Measurements from ENCODE around the gene TSC2. TPM values are rescaled to one million over a fixed set of nuclear protein-coding genes. Genes with fewer than 3 reads are reported as not detected.

The TSC2 gene
- 274 and 710 TPM in 2 replicates for total RNA-seq (2011; cell fraction: chromatin; rRNA removed; ENCODE audit: low replicate concordance)
- total RNA-seq (2011; cell fraction: nucleolus; rRNA removed) = 311 and 338 TPM in 2 replicates
- 244 and 254 TPM in 2 replicates for total RNA-seq (2011; cell fraction: nucleoplasm; rRNA removed)
- total RNA-seq (2014; rRNA removed) = 20.3 and 28.1 TPM in 2 replicates
- total RNA-seq (2014; rRNA removed; fragmentation: Illumina TruSeq; extraction: Trizol) = 15.0 and 20.1 TPM in 2 replicates
- total RNA-seq (2015; rRNA removed; fragmentation: Illumina TruSeq; extraction: Trizol) = 16.6 and 19.6 TPM in 2 replicates
- 65.8 and 68.1 TPM in 2 replicates for total RNA-seq (2021)
- polyA plus RNA-seq (2011; rRNA removed) = 15.5 and 35.5 TPM in 2 replicates
- 21.9 and 33.6 TPM in 2 replicates for polyA plus RNA-seq (2011; cell fraction: cytosol; rRNA removed)
- 157 and 220 TPM in 2 replicates for polyA plus RNA-seq (2011; cell fraction: nucleus; rRNA removed)
- polyA plus RNA-seq (2012) = 46.9 and 75.1 TPM in 2 replicates
- polyA plus RNA-seq (2014; fragmentation: Illumina TruSeq; extraction: Trizol) = 27.8 and 35.8 TPM in 2 replicates
- polyA plus RNA-seq (2014; fragmentation: Nextera tagmentation; extraction: Ambion mirVana) = 1 to 10 TPM; 1.3 to 2.3 TPM
- polyA plus RNA-seq (2014; rRNA removed) = 32.0 and 35.2 TPM in 2 replicates
- 41.8 and 43.8 TPM in 2 replicates for polyA minus RNA-seq (2011; rRNA and poly(A)+ RNA removed)
- 49.2 and 80.8 TPM in 2 replicates for polyA minus RNA-seq (2011; cell fraction: cytosol; rRNA and poly(A)+ RNA removed)
- 48.9 and 58.8 TPM in 2 replicates for polyA minus RNA-seq (2011; cell fraction: nucleus; rRNA and poly(A)+ RNA removed)
- percentile 51 among the genes with signal in this experiment for Bru-seq, nascent RNA
- BruChase-seq, experiment 1, labeled RNA remaining after a 2-hour chase = percentile 49 among the genes with signal in this experiment
- BruChase-seq, experiment 2, labeled RNA remaining after a 6-hour chase = percentile 59 among the genes with signal in this experiment
- long read RNA-seq, experiment 1, full-length matches to known transcripts = 10 of 79 reads
- long read RNA-seq, experiment 1, partial matches to known transcripts = 57 of 79 reads
- long read RNA-seq, experiment 1, other reads (novel, unspliced or antisense) = 12 of 79 reads
- long read RNA-seq, experiment 2, full-length matches to known transcripts = 3 of 24 reads
- long read RNA-seq, experiment 2, partial matches to known transcripts = 14 of 24 reads
- long read RNA-seq, experiment 2, other reads (novel, unspliced or antisense) = 7 of 24 reads
- long read RNA-seq, experiment 3, full-length matches to known transcripts = 1 of 5 reads
- long read RNA-seq, experiment 3, partial matches to known transcripts = 4 of 5 reads
- long read RNA-seq, experiment 3, other reads (novel, unspliced or antisense) = 0 of 5 reads

GRCh38 chr16:2047330-2048115, at the start of gene TSC2, which contains the start of gene NTHL1:
TSS of gene TSC2 (plus strand) at chr16:2047985. CDS start at chr16:2048616, 631 bp downstream.
TSS of gene NTHL1 (minus strand) at chr16:2047834. CDS start at chr16:2047823, 11 bp downstream.
- intact Hi-C loops (cut with micrococcal nuclease) (no loop called here), in situ Hi-C loops (cut with MboI) (no loop called here)
- ChIA-PET POLR2A (interaction anchor here (0.6 to 3.2 kb wide), 9 partner anchors 9 to 467 kb away, joined by 3 to 24 read pairs (median 6); partner anchors contain the start of genes RPS2 and TRAF7), CTCF (ENCODE audit: low intra/inter-chr PET ratio) (interaction anchor here (1.4 kb wide), 1 partner anchor 25 kb away, joined by 5 read pairs; no protein-coding TSS in a partner anchor)
- Histone ChIP-seq H2AFZ (ENCODE audit: low read depth, low read length) (peak within 1 kb of the TSS; percentile 95), H3K36me3 (ENCODE audit: control insufficient read depth, insufficient read depth, low read length) (peaks cover 43% of the 10 kb centered on the region; the same call in 1 of the 3 replicates), H3K9me1 (ENCODE audit: control insufficient read depth, insufficient read depth, low read length) (no peaks in the 10 kb centered on the region), H3K9me3 (replicated peaks; ENCODE audit: control insufficient read depth, insufficient read depth, low read depth, low read length) (no peaks in the 10 kb centered on the region), H3K4me1 (replicated peaks in 1 of 2; ENCODE audit: control insufficient read depth in 2 of 2, insufficient read depth in 2 of 2, low read length in 2 of 2) (peaks cover 11 to 54% of the 10 kb centered on the region in 2 experiments; a peak in 4 of 5 replicates), H4K20me1 (replicated peaks; ENCODE audit: control insufficient read depth, insufficient read depth, low read length) (no peaks in the 10 kb centered on the region), H3K79me2 (ENCODE audit: control insufficient read depth, insufficient read depth, low read length) (peaks cover 20% of the 10 kb centered on the region), H3K4me2 (ENCODE audit: insufficient read depth, low read length) (peak within 1 kb of the TSS; percentile 91), H3K27me3 (ENCODE audit: control insufficient read depth in 2 of 2, insufficient read depth in 2 of 2, low read length in 2 of 2) (no peaks in the 10 kb centered on the region), H3K9ac (ENCODE audit: insufficient read depth in 1 of 2, low read depth in 2 of 2, low read length in 2 of 2) (peak within 1 kb of the TSS; percentile 72 to 90), H3K27ac (ENCODE audit: extremely low read depth, low read depth, low read length) (peak within 1 kb of the TSS; percentile 43; the same call in 1 of the 3 replicates), H3K4me3 (peak within 1 kb of the TSS; percentile 99)
- peak; percentile 93 for FAIRE-seq
- under 1% methylated on average over 57 of the region's 81 CpGs for whole genome bisulfite sequencing (ENCODE audit: insufficient coverage, low coverage, missing lambda C conversion rate)
- peak; percentile 97 for ATAC-seq
- peak; percentile 92 to 99 (median 92) for DNase-seq (ENCODE audit: extremely low read depth in 1 of 4, low spot score in 3 of 4)
- TSS peak; percentile 86 for BruUV-seq (replicated peaks)
- TF ChIP-seq ZNF431 (CRISPR knock-in tag; IDR thresholded peaks at IDR 0.05) (no peak), FOXK1 (CRISPR knock-in tag; IDR thresholded peaks at IDR 0.05; ENCODE audit: borderline replicate concordance) (no peak), RB1 (IDR thresholded peaks at IDR 0.05; ENCODE audit: low read depth) (peak; percentile 79), TAF15 (IDR thresholded peaks at IDR 0.05; ENCODE audit: low read depth, low read length) (no peak), MTA2 (IDR thresholded peaks at IDR 0.05; ENCODE audit: low read depth) (no peak), TGIF2 (CRISPR knock-in tag; IDR thresholded peaks at IDR 0.05) (peak; percentile 80; the same call in 1 of the 2 replicates), ZFX (CRISPR knock-in tag; IDR thresholded peaks at IDR 0.05) (peak; percentile 83), CCNT2 (IDR thresholded peaks at IDR 0.05; ENCODE audit: borderline replicate concordance, extremely low read depth, insufficient read length, low read depth, low read length) (peak; percentile 61)
- TF ChIP-seq, protein P1, sequence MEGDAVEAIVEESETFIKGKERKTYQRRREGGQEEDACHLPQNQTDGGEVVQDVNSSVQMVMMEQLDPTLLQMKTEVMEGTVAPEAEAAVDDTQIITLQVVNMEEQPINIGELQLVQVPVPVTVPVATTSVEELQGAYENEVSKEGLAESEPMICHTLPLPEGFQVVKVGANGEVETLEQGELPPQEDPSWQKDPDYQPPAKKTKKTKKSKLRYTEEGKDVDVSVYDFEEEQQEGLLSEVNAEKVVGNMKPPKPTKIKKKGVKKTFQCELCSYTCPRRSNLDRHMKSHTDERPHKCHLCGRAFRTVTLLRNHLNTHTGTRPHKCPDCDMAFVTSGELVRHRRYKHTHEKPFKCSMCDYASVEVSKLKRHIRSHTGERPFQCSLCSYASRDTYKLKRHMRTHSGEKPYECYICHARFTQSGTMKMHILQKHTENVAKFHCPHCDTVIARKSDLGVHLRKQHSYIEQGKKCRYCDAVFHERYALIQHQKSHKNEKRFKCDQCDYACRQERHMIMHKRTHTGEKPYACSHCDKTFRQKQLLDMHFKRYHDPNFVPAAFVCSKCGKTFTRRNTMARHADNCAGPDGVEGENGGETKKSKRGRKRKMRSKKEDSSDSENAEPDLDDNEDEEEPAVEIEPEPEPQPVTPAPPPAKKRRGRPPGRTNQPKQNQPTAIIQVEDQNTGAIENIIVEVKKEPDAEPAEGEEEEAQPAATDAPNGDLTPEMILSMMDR (IDR thresholded peaks at IDR 0.05 in 2 of 3, conservative IDR thresholded peaks at IDR 0.05 in 1 of 3; ENCODE audit: insufficient read depth in 2 of 3, low read depth in 1 of 3, low read length in 3 of 3) = peak; percentile 34 to 46 (median 43); a peak in 3 of 6 replicates

Measured in K562 (cell line).